ENCODE measurements around the gene AHRR.
A peak's percentile ranks its signal among the peaks of the same experiment; 100 is the strongest.

AHRR gene

DNA sequence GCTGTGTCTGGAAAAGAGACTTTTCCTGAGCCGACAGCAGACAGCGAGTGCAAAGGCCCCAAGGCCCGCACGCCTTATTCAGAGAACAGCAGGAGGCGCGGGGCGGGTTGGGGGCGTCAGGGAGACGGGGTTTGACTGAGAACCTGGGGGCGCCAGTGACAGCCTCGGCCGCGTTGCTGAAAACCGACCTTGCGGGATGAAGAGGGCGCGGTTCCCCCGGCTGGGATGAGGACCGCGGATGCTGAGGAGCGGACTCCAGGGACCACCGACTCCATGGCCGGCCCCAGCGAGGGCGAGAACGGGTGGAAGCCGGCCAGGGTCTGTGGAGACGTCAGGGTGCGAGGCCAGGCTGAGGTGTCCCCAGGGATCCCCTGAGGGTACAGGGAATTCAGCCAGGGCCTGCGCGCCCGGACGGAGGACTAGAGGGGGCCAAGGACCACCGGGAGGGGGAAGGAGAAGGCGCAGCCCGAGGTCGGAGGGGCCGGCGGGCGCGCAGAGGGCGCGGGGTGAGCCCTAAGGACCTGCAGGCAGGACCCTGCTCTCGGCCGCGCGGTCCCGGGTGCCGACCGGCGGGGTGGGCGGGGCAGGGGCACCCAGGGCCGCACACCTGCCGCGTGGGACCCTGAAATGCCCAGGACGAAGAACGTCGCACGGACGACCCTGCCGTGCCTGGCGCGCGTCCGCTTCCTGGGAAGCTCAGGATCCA, 837 bp upstream of the AHRR start:
- DNase-seq (ENCODE audit: low read depth in 1 of 2, low spot score in 1 of 2) = no peak

DNA sequence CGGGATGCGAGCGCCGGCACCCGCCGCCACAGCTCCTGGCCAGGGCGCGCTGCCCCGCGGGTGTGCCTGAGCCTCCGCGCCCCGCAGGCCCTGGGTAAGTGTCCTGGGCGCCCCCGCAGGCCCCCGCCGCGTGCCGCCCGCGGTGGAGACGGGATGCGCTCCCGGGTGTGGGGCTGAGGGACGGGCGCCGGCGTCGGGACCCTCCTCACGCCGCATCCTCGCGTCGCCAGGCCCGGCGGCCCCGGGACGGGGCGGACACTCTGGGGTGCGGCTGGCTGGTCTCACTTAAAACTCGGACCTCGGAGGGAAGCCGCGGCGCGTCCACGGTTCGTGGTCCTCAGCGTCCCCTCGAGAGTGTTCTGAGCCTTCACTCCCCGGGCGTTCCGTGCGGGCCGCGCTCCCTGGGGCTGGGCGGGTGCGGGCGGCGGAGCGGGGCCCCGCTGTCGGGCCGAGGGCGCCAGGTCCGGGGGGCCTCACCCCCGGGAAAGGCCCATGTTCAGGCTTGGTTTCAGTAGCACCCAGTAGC, 275 bp downstream of the AHRR start:
- DNase-seq (ENCODE audit: low read depth in 1 of 2, low spot score in 1 of 2) = no peak

DNA sequence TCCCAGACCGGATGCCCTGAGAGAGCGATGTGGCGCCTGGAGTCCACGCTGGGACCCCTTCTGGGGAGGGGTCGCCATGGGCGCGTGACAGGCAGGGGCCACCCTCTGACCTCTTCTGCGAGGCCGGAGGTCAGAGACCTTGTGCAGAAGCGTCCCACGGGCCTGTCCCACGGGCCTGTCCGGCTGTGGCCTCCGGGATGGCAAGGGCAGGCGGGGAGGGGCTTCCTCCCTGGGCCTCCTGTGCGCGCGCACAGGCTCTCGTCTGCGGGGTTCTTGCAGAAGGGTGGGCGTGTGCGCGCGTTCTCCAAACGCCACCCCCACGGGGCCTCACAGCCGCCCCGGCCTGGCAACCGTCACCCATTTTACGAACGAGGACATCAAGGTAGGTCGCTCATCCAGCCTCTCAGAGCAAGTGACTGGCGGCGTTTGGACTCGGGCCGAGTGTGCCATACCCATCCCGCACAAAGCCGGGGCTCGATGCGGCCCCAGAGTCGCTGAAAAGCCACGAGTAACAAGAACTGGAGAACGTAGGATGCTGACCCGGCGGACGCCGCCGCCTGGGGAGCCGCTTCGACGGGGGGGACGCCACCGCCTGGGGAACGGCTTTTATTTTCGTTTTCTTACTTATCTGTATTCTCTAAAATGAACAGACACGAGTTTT, 897 bp downstream of the AHRR start:
- DNase-seq (ENCODE audit: low read depth in 1 of 2, low spot score in 1 of 2) = no peak

DNA sequence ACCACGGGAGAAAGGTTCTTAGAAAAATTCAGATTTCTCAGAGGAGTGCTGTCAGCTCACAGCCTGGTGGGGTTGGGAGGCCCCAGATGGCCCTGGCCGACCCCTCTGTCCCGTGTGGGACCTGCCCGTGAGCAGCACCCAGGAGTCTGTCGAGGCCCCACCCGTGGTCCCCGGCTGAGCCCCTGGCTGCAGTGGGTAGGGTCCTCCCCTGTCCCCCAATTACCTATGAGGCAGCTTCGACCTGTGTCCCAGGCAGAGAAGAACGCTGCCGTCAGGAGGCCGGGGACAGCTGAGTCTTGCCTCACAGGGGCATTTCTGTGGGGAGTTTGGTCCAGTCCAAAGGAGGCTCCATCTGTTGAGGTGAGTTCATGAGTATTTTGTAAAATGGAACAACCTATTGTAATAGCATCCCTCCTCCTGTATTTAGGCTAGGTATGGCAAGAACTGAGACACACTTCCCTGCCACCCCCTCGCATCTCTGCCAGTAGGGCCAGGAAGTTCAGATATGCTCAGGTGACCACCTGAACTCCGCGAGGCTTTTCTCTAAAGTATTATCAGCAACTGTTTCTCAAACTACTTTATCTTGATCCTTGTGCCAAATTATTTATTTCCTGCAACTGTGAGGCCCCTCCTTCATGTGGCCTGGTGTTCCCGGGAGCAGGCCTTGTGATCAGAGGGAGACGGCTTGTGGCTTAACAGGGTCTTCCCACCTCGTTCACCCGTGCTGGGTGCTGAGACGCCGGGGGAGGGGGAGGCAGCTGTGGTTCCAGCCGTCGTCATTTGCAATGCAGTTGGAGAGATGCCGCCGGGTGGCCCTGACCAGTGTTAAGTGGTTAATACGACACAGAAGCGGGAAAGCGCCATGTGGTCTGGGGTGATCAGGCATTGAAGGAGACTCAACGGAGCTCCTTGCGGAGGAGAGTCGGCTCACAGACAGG, 1.7 kb downstream of the AHRR start:
- DNase-seq (ENCODE audit: low read depth in 1 of 2, low spot score in 1 of 2) = no peak

DNA sequence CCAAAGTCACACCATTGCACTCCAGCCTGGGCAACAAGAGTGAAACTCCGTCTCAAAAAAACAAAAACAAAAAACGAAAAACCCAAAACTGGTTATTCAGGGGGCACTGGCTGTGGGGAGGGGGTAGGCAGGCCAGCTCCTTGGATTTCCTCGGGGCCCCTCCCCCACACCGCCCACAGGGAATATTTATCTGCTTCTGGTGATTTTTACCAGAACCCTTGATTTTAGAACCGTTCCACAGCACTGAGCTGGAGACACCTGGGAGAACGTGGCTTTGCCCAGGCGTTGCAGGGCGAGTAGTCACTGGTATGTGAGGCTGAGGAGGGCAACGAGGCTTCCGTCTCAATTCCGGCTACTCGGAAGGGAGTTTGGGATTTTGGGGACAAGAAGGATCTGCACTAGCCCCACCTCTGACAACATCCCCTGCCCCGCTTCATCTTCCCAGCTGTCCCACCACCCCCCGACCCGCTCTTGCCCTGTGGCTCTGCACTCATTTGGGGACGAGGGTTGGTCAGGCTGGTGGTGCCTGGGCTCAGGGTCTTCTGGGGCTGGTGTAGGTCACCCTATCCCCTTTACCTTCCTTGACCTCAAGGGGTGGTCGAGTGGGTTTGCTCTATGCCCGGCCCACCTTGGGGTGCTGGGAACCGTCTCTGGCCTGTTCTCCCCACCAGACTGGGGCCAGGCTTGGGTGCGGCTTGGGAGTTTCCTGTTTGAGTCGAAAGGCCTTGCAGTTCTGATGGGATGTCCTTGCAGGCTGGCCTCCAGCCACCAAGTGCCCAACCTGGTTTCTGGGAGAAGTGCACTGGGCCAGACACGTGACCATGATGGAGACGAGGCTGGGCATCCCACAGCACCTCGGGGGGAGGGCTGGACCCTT, 3.5 kb downstream of the AHRR start:
- no peak for DNase-seq (ENCODE audit: low read depth in 1 of 2, low spot score in 1 of 2)

DNA sequence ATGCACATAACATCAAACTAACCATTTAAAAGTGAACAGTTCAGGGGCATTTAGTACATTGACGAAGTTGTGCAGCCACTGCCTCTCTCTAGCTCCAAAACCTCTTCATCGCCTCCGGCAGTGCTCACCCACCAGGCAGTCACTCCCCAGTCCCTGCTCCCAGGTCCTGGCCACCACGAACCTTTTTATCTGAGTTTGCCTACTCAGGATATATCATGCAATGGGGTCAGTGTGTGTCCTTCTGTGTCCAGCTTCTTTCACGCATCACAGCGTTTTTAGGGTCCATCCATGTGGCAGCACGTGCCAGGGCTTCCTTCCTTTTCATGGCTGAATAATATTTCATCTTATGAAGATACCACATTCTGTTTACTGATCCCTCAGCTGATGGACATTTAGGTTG, 4.6 kb downstream of the AHRR start:
- DNase-seq (ENCODE audit: low read depth in 1 of 2, low spot score in 1 of 2) = no peak

DNA sequence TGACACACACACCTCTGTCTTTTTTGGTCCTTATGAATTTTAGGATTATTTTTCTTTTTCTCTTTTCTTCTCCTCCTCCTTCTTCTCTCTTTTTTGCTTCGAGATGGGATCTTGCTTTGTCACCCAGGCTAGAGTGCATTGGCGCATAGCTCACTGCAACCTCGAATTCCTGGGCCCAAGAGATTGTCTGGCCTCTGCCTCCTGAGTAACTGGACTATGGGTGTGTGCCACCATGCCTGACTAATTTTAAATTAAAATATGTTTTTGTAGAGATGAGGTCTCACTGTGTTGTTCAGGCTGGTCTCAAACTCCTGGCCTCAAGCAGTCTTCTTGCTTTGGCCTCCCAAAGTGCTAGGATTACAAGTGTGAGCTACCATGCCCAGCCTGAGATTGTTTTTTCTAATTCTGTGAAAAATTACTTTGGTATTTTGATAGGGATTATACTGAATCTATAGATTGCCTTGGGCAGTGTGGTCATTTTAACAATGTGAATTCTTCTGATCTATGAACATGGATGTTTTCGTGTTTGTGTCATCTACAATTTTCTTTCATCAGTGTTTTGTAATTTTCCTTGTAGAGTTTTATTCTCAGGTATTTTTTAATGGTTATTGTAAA, 7.7 kb downstream of the AHRR start:
- no peak for DNase-seq (ENCODE audit: low read depth in 1 of 2, low spot score in 1 of 2)

DNA sequence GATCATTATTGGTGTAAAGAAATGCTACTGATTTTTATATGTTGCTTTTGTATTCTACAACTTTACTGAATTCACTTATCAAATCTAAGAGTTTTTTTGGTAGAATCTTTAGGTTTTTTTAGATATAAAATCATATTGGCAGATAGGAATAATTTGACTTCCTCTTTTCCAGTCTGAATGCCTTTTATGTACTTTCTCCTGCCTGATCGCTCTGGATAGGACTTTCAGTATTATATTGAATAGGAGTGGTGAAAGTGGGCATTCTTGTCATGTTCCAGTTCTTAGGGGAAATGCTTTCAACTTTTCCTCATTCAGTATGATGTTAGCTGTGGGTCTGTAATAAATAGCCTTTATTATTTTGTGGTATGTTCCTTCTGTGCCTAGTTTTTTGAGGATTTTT, 8.3 kb downstream of the AHRR start:
- no peak for DNase-seq (ENCODE audit: low read depth in 1 of 2, low spot score in 1 of 2)

DNA sequence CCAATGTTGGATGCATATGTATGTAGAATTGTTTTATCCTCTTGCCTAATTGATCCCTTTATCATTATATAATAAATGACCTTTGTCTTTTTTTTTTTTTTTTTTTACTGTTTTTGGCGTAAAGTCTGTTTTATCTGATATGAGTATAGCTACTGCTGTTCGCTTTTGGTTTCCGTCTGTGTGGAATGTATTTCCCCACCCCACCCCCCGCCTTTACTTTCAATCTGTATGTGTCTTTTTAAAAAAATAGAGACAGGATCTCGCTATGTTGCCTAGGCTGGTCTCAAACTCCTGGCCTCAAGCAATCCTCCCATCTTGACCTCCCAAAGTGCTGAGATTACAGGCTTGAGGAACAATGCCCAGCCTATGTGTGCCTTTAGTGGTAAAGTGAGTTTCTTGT, 11.3 kb downstream of the AHRR start:
- DNase-seq (ENCODE audit: low read depth in 1 of 2, low spot score in 1 of 2) = peak in 1 of 2 donors; percentile 36

DNA sequence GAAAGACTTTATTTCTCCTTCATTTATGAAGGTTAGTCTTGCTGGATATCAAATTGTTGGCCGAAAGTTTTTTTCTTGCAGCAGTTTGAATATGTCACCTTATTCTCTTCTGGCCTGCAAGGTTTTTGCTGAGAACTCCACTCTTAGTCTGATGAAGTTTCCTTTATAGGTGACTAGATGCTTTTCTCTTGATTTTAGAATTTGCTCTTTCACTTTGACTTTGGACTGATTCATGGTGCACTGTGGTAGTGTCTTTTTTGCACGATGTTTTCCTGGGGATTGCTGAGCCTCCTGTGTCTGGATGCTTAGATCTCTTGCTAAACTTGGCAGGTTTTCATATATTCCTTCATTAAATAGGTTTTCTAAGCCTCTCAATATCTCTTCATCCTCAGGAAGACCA, 12.4 kb downstream of the AHRR start:
- DNase-seq (ENCODE audit: low read depth in 1 of 2, low spot score in 1 of 2) = no peak

DNA sequence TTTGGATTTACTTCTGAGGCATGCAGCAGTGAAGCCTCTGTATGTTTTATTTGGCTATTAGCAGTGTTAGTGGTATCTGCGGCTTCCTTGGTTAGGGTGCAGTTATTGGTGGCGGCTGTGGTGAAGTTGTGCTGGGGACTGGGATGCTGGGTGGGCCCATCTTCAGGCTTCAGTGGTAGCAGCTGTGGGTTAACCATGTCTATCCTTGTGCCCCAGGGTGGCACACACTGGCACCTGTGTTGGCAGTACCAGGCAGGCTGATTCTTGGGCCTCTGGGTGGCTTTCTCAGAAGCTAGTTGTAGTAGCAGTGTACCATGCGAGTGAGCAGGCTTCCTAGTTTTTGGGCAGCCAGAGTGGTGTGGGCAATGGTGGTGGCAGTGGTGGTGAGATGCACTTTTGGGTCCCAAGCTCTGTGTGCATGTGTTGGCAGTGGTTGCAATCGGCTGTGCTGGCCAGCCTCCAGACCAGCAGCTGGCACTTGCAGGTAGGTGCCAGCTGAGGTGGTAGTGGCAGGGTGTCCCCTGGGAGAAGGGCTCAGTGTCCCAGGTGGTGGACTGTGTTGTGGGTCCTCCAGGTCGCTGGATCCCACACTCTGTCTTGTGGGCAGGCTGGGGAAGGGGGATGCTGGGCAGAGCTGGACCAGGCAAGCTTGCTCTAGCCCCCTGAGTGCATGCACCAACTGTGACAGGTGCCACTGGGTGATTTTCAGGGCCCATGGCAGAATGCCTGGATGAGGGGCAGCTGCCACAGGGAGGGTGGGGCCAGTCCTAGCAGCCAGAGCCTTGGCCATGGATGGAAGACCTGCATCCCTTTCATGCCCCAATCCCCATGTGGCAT, 13.6 kb downstream of the AHRR start:
- no peak for DNase-seq (ENCODE audit: low read depth in 1 of 2, low spot score in 1 of 2)

DNA sequence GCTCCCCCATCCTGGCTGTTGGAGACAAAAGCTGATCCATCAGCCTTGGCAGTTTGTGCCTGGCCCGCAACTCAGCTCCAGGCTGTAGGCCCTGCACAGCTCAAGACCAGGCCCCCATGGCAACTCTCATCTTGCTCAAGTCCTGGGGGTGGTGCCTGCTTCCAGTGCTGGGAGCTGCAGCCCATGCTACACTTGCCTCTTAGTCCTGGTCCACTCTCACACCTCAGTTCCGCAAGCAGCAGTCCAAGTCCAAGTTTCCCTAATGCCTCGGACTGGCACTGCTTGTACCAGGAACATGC, 14.2 kb downstream of the AHRR start:
- no peak for DNase-seq (ENCODE audit: low read depth in 1 of 2, low spot score in 1 of 2)

DNA sequence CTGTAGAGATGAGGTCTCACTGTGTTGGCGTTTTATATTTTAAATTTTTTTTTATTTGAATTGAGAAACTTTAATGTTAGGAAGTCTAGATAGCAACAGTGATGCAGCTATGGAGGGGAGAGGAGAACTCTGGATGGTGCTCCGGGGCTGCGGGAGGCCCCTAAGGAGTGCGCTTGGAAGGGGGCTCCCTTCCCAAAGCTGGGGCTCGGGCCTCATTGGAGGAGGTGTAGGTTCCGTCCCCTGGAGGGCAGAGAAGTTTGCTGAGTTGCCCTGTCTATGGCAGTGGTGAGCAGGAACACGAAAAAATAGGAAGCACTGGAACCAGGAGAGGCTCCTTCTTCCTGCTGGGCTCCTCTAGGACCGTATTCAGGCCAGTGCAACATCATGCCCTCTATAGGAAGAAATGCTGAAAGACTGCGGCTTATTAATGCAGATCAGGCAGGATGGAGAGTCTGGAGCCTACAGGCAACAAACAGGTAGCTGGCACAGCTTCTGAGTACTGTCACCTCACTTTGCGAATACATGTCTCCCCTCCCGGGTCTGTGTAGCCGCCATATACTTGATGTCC, 16.1 kb downstream of the AHRR start:
- no peak for DNase-seq (ENCODE audit: low read depth in 1 of 2, low spot score in 1 of 2)

DNA sequence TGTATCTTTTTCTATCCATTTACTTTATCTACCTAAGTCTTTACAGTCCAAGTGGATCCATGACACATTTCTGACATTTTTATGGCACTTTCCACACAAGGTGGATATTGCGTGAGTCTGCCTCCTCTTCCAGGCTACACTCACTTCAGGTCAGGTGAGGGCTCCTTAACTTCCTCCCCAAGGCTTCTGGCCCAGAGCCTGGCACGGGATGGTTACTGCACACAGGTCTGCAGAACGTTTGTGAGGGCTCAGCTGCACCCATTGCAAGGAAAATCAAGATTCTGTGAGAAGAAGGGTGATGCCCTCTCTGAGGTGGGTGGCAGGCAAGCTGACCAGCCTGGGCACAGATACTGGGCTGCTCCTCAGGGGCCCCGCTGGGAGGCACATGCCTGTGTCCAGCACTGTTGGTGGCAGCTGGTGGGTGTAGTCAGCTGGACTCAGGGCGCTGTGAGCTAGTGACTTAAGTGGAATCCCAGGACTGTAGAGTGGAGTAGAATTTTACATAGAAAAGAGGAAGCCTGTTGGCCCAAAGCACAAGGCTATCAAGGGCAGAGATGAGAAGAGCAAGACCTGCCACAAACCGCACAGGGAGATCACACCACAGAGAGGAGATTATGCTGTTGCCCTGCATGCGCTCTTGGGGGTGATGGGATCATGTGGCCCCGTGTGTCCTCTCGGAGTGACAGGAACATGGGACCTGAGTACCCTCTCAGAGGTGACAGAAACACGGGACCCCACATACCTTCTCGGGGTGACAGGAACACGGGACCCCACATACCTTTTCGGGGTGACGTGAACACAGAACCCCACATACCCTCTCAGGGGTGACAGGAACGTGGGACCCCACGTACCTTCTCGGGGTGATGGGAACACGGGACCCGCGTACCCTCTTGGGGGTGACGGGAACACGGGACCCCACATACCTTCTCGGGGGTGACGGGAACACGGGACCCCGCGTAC, 21.3 kb downstream of the AHRR start:
- DNase-seq (ENCODE audit: low read depth in 1 of 2, low spot score in 1 of 2) = no peak

DNA sequence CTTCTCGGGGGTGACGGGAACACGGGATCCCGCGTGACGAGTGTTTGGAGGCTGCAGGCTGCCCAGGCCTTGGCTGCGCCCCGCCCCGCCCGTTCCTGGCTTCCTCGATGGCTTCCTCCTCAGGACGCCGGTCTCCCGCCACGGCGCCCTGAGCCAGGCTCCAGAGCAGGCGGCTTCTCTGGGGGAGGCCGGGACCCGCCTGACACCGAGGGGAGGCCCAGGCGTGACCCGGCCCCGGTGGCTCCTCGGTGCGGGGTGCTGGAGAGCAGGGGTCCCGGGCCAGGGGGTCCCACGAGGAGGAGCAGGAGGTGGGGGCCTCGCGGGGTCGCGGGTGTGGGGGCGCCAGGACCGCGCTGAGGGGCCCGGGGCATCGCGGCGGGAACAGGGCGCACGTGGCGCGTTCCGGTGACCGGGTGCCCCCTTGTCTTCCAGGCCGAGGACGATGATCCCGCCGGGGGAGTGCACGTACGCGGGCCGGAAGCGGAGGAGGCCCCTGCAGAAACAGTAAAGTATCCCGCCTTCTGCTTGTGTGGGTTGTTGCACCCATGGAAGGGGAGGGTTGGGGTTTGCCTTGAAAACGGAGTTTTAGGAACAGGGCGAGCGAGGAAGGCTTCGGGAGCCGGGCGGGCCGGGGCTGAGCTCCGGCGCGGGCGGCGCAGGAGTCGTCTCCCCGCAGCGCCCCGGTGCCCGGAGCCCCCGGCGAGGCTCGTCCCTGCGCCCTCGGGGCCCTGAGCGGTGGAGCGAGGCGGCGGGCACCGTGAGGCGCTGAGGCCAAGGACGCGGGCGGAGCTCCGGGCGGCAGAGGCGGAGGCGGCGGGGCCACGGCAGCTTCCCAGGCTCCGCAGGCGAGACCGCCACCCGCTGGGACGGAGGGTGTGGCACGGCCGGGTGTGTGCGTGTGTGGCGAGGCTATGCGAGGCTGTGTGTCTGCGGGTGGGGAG, 22.2 kb downstream of the AHRR start:
- no peak for DNase-seq (ENCODE audit: low read depth in 1 of 2, low spot score in 1 of 2)

DNA sequence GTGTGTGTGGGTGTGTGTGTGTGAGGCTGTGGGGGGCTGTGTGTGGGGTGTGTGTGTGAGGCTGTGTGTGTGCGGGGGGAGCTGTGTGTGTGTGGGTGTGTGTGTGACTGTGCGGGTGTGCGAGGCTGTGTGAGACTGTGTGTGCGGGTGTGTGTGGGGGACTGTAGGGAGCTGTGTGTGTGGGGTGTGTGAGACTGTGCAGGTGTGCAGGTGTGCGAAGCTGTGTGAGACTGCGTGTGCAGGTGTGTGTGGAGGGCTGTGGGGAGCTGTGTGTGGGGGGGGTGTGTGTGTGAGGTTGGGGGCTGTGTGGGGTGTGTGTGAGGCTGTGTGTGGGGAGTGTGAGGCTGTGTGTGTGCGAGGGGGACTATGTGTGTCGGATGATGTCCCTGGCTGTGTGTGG, 23.2 kb downstream of the AHRR start:
- DNase-seq (ENCODE audit: low read depth in 1 of 2, low spot score in 1 of 2) = no peak

Measured in activated CD4-positive, alpha-beta T cell treated with anti-CD3 and anti-CD28 coated beads, Interleukin-2, amount 50 U/mL, for 24 hours (primary cell).